SK-N-SH treated with all-trans-retinoic acid at 6 μM for 48 hours (cell line): Measurements from ENCODE around the gene ANKRD55.

Source experiments
- ATAC-seq: fragments of 200-7000 bp; cut with Tn5 transposase; 3 replicates; pipeline ENCODE4 v1.9.1; 2020; ENCODE audit warnings: mild to moderate bottlenecking, moderate library complexity
- ARNTL ChIP-seq: fragments of 450-650 bp; formaldehyde crosslinking; IDR thresholded peaks from 2 replicates; pipeline ENCODE4 v1.5.0; 2020; ENCODE audit warnings: low read depth, mild to moderate bottlenecking, moderate library complexity, borderline replicate concordance
- CREB5 ChIP-seq: fragments of 250-450 bp; sonication (Bioruptor Pico); IDR thresholded peaks from 2 replicates; pipeline ENCODE4 v1.5.1; 2020; ENCODE audit warnings: low read depth, mild to moderate bottlenecking, moderate library complexity
- CSDC2 ChIP-seq: fragments of 250-450 bp; sonication (Bioruptor Pico); IDR thresholded peaks from 2 replicates; pipeline ENCODE4 v1.5.0; 2020; ENCODE audit warnings: mild to moderate bottlenecking, moderate library complexity
- ESRRG ChIP-seq: fragments of 250-450 bp; sonication (Bioruptor Pico); IDR thresholded peaks from 2 replicates; pipeline ENCODE4 v1.6.1; 2021; ENCODE audit warnings: mild to moderate bottlenecking
- GLIS3 ChIP-seq: fragments of 250-450 bp; sonication (Bioruptor Pico); IDR thresholded peaks from 2 replicates; pipeline ENCODE4 v1.5.0; 2020; ENCODE audit warnings: mild to moderate bottlenecking, moderate library complexity
- ISL1 ChIP-seq: fragments of 250-450 bp; sonication (Bioruptor Pico); IDR thresholded peaks from 2 replicates; pipeline ENCODE4 v2.1.2; 2022; ENCODE audit warnings: mild to moderate bottlenecking, moderate library complexity
- OSR1 ChIP-seq: fragments of 250-450 bp; sonication (Bioruptor Pico); IDR thresholded peaks from 2 replicates; pipeline ENCODE4 v1.8.0; 2022; ENCODE audit warnings: moderate library complexity, mild to moderate bottlenecking, inconsistent platforms
- PATZ1 ChIP-seq: fragments of 250-450 bp; sonication (Bioruptor Pico); IDR thresholded peaks from 2 replicates; pipeline ENCODE4 v1.8.0; 2020; ENCODE audit warnings: mild to moderate bottlenecking, moderate library complexity, borderline replicate concordance
- PPARA ChIP-seq: fragments of 250-450 bp; sonication (Bioruptor Pico); IDR thresholded peaks from 2 replicates; pipeline ENCODE4 v1.5.0; 2020; ENCODE audit warnings: mild to moderate bottlenecking, borderline replicate concordance
- RARB ChIP-seq: fragments of 250-450 bp; sonication (Bioruptor Pico); IDR thresholded peaks from 2 replicates; pipeline ENCODE4 v1.8.0; 2021; ENCODE audit warnings: mild to moderate bottlenecking, moderate library complexity
- SNAI2 ChIP-seq: fragments of 250-450 bp; sonication (Bioruptor Pico); IDR thresholded peaks from 2 replicates; pipeline ENCODE4 v1.5.0; 2020; ENCODE audit warnings: mild to moderate bottlenecking, moderate library complexity
- TCF4 ChIP-seq: fragments of 250-450 bp; sonication (Bioruptor Pico); IDR thresholded peaks from 2 replicates; pipeline ENCODE4 v1.8.0; 2021; ENCODE audit warnings: mild to moderate bottlenecking, moderate library complexity, borderline replicate concordance
- TOX ChIP-seq: fragments of 250-450 bp; sonication (Bioruptor Pico); IDR thresholded peaks from 2 replicates; pipeline ENCODE4 v1.8.0; 2021; ENCODE audit warnings: mild to moderate bottlenecking, moderate library complexity, borderline replicate concordance
- ZC3H10 ChIP-seq: fragments of 250-450 bp; sonication (Bioruptor Pico); IDR thresholded peaks from 2 replicates; pipeline ENCODE4 v1.5.1; 2021; ENCODE audit warnings: mild to moderate bottlenecking, moderate library complexity
- ZFP3 ChIP-seq: fragments of 250-450 bp; sonication (Bioruptor Pico); IDR thresholded peaks from 2 replicates; pipeline ENCODE4 v1.5.0; 2020; ENCODE audit warnings: mild to moderate bottlenecking, moderate library complexity
- ZFP30 ChIP-seq: fragments of 450-650 bp; formaldehyde crosslinking; IDR thresholded peaks from 2 replicates; pipeline ENCODE4 v1.5.0; 2022; ENCODE audit warnings: mild to moderate bottlenecking, moderate library complexity
- ZNF565 ChIP-seq: fragments of 450-650 bp; formaldehyde crosslinking; conservative IDR thresholded peaks from 2 replicates; pipeline ENCODE4 v1.5.0; 2020; ENCODE audit warnings: low read depth, mild to moderate bottlenecking, moderate library complexity
- ZNF70 ChIP-seq: fragments of 450-650 bp; formaldehyde crosslinking; IDR thresholded peaks from 2 replicates; pipeline ENCODE4 v1.5.0; 2020; ENCODE audit warnings: mild to moderate bottlenecking, moderate library complexity
- TF ChIP-seq, protein P1 (sequence below): fragments of 250-450 bp; sonication (Bioruptor Pico); IDR thresholded peaks from 2 replicates; pipeline ENCODE4 v1.5.0; 2020; ENCODE audit warnings: mild to moderate bottlenecking, moderate library complexity

Gene ANKRD55

GRCh38 chr5:56108246-56108645, 124.9 kb downstream of the ANKRD55 start (continued):
- TF ChIP-seq PATZ1 (CRISPR knock-in tag) = no peak
- no peak for TF ChIP-seq SNAI2 (CRISPR knock-in tag)
- no peak for TF ChIP-seq TCF4
- TF ChIP-seq, protein P1, sequence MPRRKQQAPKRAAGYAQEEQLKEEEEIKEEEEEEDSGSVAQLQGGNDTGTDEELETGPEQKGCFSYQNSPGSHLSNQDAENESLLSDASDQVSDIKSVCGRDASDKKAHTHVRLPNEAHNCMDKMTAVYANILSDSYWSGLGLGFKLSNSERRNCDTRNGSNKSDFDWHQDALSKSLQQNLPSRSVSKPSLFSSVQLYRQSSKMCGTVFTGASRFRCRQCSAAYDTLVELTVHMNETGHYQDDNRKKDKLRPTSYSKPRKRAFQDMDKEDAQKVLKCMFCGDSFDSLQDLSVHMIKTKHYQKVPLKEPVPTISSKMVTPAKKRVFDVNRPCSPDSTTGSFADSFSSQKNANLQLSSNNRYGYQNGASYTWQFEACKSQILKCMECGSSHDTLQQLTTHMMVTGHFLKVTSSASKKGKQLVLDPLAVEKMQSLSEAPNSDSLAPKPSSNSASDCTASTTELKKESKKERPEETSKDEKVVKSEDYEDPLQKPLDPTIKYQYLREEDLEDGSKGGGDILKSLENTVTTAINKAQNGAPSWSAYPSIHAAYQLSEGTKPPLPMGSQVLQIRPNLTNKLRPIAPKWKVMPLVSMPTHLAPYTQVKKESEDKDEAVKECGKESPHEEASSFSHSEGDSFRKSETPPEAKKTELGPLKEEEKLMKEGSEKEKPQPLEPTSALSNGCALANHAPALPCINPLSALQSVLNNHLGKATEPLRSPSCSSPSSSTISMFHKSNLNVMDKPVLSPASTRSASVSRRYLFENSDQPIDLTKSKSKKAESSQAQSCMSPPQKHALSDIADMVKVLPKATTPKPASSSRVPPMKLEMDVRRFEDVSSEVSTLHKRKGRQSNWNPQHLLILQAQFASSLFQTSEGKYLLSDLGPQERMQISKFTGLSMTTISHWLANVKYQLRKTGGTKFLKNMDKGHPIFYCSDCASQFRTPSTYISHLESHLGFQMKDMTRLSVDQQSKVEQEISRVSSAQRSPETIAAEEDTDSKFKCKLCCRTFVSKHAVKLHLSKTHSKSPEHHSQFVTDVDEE (CRISPR knock-in tag) = no peak
- no peak for TF ChIP-seq ZC3H10 (CRISPR knock-in tag)
- TF ChIP-seq ZNF70 (CRISPR knock-in tag) = no peak
- no peak for TF ChIP-seq CSDC2 (CRISPR knock-in tag)

- no peak for TF ChIP-seq SNAI2 (CRISPR knock-in tag)
- no peak for TF ChIP-seq PPARA
- no peak for TF ChIP-seq ISL1
- TF ChIP-seq ZNF565 (CRISPR knock-in tag) = no peak
- no peak for TF ChIP-seq ARNTL (CRISPR knock-in tag)
- no peak for TF ChIP-seq ZFP30 (CRISPR knock-in tag)
- no peak for TF ChIP-seq OSR1
- TF ChIP-seq RARB (CRISPR knock-in tag) = no peak
- no peak for TF ChIP-seq CREB5
- no peak for TF ChIP-seq ZNF70 (CRISPR knock-in tag)
- no peak for TF ChIP-seq PATZ1 (CRISPR knock-in tag)
- no peak for TF ChIP-seq CSDC2 (CRISPR knock-in tag)
- no peak for TF ChIP-seq GLIS3
- ATAC-seq = no peak
Observed at GRCh38 chr5:56106837-56107236, 126.3 kb downstream of the ANKRD55 start.

- no peak for ATAC-seq
- TF ChIP-seq, protein P1 (CRISPR knock-in tag) = no peak
- TF ChIP-seq SNAI2 (CRISPR knock-in tag) (no peak), ISL1 (no peak), CREB5 (no peak), ZFP3 (no peak), ESRRG (no peak), ARNTL (CRISPR knock-in tag) (no peak), TOX (CRISPR knock-in tag) (no peak), ZFP30 (CRISPR knock-in tag) (no peak)
Observed at GRCh38 chr5:56105511-56106291, 127.4 kb downstream of the ANKRD55 start.
